ENCODE results near the gene TRIM28. TPM values are rescaled to one million over a fixed set of nuclear protein-coding genes. Genes with fewer than 3 reads are reported as not detected.

Gene TRIM28
- total and polyA plus RNA-seq, 9 of the 15 experiments (the other 6 are each of a cell fraction or from before 2014, with no cell fraction given) = 12.1 to 797 (median 490) TPM

- TF ChIP-seq SIX5 (IDR thresholded peaks at IDR 0.05; ENCODE audit: borderline replicate concordance in 1 of 2, insufficient read depth in 1 of 2, low read depth in 1 of 2, low read length in 2 of 2) (peak; percentile 91 to 94), SRSF1 (IDR thresholded peaks at IDR 0.05; ENCODE audit: low read depth, low read length) (no peak), FOXK2 (conservative IDR thresholded peaks at IDR 0.05 in 1 of 2, IDR thresholded peaks at IDR 0.05 in 1 of 2; ENCODE audit: low read depth in 2 of 2) (no peak; a peak in 1 of 4 replicates), ZNF324 (CRISPR knock-in tag; IDR thresholded peaks at IDR 0.05) (no peak), BDP1 (IDR thresholded peaks at IDR 0.05; ENCODE audit: insufficient read depth, insufficient read length) (no peak), ATF3 (IDR thresholded peaks at IDR 0.05) (peak; percentile 81), ATF3 (CRISPR knock-in tag; conservative IDR thresholded peaks at IDR 0.05) (peak; percentile 55; the same call in 1 of the 2 replicates), RBFOX2 (IDR thresholded peaks at IDR 0.05; ENCODE audit: low read depth, low read length) (peak; percentile 88), SMARCA5 (IDR thresholded peaks at IDR 0.05) (no peak), CREB1 (IDR thresholded peaks at IDR 0.05) (peak; percentile 98), CREB1 (CRISPR knock-in tag; IDR thresholded peaks at IDR 0.05) (peak; percentile 98), MTA3 (IDR thresholded peaks at IDR 0.05; ENCODE audit: borderline replicate concordance) (peak; percentile 45), FOXJ2 (tag; IDR thresholded peaks at IDR 0.05) (peak; percentile 28; the same call in 1 of the 2 replicates), BHLHE40 (IDR thresholded peaks at IDR 0.05; ENCODE audit: low read length) (peak; percentile 50; the same call in 1 of the 2 replicates), E4F1 (CRISPR knock-in tag; IDR thresholded peaks at IDR 0.05; ENCODE audit: borderline replicate concordance) (0 out of 2 replicates have a peak, but pooled peaks have one; percentile 48), ZNF75A (CRISPR knock-in tag; IDR thresholded peaks at IDR 0.05) (no peak), ELF4 (CRISPR knock-in tag; IDR thresholded peaks at IDR 0.05) (no peak), SMARCC2 (IDR thresholded peaks at IDR 0.05; ENCODE audit: low read depth) (no peak), JUND (IDR thresholded peaks at IDR 0.05; ENCODE audit: borderline replicate concordance, low read depth, low read length) (0 out of 2 replicates have a peak, but pooled peaks have one; percentile 13), JUND (tag; IDR thresholded peaks at IDR 0.05; ENCODE audit: borderline replicate concordance, low read depth, low read length) (peak; percentile 23; the same call in 1 of the 3 replicates), POLR2G (IDR thresholded peaks at IDR 0.05; ENCODE audit: low read depth, low read length) (peak; percentile 88), TAL1 (IDR thresholded peaks at IDR 0.05) (no peak)
- TF ChIP-seq, protein P1, sequence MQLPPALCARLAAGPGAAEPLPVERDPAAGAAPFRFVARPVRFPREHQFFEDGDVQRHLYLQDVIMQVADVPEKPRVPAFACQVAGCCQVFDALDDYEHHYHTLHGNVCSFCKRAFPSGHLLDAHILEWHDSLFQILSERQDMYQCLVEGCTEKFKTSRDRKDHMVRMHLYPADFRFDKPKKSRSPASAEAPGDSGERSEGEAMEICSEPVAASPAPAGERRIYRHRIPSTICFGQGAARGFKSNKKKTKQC (CRISPR knock-in tag; IDR thresholded peaks at IDR 0.05) = peak; percentile 69; the same call in 1 of the 2 replicates
- TF ChIP-seq, protein P2, sequence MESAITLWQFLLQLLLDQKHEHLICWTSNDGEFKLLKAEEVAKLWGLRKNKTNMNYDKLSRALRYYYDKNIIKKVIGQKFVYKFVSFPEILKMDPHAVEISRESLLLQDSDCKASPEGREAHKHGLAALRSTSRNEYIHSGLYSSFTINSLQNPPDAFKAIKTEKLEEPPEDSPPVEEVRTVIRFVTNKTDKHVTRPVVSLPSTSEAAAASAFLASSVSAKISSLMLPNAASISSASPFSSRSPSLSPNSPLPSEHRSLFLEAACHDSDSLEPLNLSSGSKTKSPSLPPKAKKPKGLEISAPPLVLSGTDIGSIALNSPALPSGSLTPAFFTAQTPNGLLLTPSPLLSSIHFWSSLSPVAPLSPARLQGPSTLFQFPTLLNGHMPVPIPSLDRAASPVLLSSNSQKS (CRISPR knock-in tag; IDR thresholded peaks at IDR 0.05) = no peak
Observed at GRCh38 chr19:58575183-58576041, 31.5 kb downstream of the TRIM28 start (continued).

Data from K562 (cell line).